GM11168 (cell line): Measurements from ENCODE around the gene NDN.

Experiments
- in situ Hi-C: fragments of 300-500 bp; cut with MboI; formaldehyde crosslinking; loops from one replicate; pipeline ENCODE4 v1.12.0; 2022; ENCODE audit warnings: low sequenced_read_pairs; ENCODE audit not compliant: unreplicated experiment

The NDN gene

DNA sequence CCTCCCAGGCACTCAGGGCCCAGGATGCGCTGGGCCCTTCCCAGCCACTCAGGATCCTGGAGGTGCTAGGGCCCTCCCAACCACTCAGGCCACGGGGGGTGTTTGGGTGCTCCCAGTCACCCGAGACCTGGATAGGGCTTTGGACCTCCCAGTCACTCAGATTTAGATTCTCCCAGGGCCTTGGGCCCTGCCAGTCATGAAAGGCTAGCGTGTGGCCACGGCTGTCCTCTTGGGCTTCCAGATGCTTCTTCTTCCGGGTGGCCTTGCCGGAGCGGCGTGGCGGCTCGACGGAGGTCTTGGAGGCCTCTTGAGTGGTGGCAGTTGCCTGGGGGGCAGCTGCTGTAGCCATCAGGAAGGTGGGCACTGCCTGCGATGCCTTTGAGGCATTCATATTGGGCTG lies 42.3 kb downstream of the NDN start:
- in situ Hi-C loops: no loop called here

DNA sequence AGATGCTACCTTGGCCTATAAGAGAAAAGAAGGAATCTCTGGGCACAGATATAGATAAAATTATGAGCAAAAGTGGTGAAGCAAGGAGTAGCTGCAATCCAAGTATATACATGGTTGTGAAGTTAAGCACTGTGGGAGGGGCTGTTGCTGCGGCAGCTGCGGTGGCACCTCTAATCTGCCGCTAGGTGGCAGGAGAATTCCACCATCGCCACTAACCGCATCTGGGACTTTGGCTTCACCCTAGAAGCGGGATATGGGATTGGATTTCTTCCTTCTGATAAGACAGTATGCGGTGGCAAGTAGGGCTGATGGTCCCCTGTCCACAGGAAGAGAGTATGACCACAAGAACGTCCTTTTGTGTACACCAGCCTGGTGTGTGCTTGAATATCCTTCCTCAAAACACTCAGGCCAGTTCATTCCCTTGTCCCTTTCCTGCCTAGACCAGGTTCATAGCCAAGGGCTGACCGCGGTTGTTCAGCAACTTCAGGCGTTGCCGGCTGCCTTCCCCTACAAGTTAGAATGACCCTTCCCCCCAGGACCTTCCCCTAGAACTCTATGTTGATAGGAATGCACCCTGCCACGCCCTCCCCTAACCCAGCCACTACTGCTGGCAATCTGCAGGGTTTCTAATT lies 44.6 kb downstream of the NDN start:
- in situ Hi-C loops: no loop called here
